ENCODE measurements around the gene NOL4L. TPM values are rescaled to one million over a fixed set of nuclear protein-coding genes. Genes with fewer than 3 reads are reported as not detected.

Gene NOL4L
- total RNA-seq, 1 donor from 2014 or later = 44.1 TPM

DNA sequence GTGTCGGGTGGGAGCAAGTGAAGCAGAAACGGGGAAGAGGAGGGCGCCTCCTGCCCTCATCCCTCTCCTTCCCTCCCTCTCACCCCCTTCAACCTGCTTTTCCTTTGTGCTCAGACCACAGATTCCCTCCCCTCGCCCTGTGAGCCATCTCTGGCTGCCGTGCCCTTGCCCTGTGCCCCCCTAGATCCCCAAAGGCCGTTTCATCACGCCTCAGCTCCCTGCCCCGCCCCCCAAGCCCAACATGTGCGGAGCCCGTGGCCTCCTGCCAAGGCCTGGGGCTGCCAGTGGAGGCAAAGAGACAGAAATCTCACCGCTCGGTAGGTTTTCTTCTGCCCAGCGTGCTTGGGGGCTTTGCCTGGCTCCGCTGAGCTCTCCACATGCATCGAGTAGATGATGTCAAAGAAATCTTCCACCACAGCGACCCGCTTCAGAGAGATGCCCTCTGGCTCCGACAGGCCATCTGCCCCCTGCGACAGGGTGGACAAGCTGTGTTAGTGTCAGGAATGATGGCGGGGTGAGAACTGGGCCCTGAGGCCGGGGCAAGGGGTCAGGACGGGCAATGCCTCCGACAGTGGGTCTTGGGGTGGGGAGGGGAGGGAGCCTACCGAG, 57.6 kb downstream of the NOL4L start:
- TF ChIP-seq, protein P1, sequence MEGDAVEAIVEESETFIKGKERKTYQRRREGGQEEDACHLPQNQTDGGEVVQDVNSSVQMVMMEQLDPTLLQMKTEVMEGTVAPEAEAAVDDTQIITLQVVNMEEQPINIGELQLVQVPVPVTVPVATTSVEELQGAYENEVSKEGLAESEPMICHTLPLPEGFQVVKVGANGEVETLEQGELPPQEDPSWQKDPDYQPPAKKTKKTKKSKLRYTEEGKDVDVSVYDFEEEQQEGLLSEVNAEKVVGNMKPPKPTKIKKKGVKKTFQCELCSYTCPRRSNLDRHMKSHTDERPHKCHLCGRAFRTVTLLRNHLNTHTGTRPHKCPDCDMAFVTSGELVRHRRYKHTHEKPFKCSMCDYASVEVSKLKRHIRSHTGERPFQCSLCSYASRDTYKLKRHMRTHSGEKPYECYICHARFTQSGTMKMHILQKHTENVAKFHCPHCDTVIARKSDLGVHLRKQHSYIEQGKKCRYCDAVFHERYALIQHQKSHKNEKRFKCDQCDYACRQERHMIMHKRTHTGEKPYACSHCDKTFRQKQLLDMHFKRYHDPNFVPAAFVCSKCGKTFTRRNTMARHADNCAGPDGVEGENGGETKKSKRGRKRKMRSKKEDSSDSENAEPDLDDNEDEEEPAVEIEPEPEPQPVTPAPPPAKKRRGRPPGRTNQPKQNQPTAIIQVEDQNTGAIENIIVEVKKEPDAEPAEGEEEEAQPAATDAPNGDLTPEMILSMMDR (conservative IDR thresholded peaks at IDR 0.05; ENCODE audit: low read depth, low read length) = no peak
- no peak for DNase-seq (ENCODE audit: low read depth)
- no peak overlapping the region for H3K4me3 ChIP-seq (ENCODE audit: low read depth, low read length)

DNA sequence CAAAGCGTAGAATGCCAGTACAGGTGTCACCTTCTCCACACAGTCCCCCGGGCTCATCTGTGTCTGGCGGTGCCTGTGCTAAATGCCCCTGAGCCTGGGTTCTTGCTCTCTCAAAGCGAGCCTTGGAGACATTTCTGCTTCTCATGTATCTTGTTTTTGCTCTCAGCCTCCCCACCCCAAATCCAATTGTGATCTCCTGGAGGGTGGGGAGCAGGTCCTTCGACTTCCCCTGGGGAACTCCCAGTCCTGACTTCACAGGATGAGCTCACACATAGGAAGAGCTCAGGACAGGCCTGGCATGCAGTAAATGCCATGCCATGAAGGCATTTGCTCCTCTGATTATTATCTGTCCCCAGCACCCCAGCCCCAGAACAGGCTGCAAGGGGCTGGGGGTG, 58.1 kb downstream of the NOL4L start:
- DNase-seq (ENCODE audit: low read depth) = no peak
- no peak overlapping the region for H3K4me3 ChIP-seq (ENCODE audit: low read depth, low read length)
- TF ChIP-seq, protein P1 (conservative IDR thresholded peaks at IDR 0.05; ENCODE audit: low read depth, low read length) = no peak

DNA sequence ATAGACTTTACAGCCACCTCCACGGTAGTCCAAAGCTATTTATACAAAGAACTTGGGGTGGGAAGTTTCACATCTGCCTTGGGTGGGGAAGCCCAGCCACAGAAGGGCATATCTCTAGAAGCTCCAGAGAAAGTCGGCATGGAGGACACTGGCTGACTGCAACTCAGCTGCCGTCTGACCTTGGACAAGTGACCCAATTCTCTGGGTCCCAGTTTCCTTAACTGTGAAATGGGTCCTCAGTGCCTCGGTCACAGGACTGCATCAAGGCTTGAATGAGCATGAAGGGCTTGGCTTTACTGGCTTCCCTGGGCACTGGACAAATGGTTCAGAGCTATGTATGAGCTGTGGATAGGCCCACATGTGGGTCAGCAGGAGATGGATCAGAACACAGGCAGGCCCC, 58.6 kb downstream of the NOL4L start:
- TF ChIP-seq, protein P1 (conservative IDR thresholded peaks at IDR 0.05; ENCODE audit: low read depth, low read length) = no peak
- no peak overlapping the region for H3K4me3 ChIP-seq (ENCODE audit: low read depth, low read length)
- DNase-seq (ENCODE audit: low read depth) = no peak

DNA sequence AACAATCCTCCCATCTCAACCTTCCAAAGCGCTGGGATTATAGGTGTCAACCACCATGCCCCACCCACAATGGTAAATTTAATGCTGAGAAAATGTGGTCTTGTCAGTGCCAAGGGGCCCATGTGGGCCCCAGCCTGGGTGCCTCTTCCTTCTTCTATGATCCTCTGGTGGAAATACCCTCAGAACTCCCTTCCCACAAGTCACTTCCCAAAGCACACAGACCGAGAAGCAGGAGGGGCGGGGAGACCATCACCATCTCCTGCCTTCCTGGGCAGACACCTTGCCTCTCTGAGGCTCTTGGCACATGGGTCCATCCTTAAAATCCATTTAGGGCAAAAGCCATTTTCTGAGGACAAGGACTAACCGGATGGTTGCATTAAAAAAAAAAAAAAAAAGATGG, 59.0 kb downstream of the NOL4L start:
- TF ChIP-seq, protein P1 (conservative IDR thresholded peaks at IDR 0.05; ENCODE audit: low read depth, low read length) = no peak
- no peak overlapping the region for H3K4me3 ChIP-seq (ENCODE audit: low read depth, low read length)
- no peak for DNase-seq (ENCODE audit: low read depth)

DNA sequence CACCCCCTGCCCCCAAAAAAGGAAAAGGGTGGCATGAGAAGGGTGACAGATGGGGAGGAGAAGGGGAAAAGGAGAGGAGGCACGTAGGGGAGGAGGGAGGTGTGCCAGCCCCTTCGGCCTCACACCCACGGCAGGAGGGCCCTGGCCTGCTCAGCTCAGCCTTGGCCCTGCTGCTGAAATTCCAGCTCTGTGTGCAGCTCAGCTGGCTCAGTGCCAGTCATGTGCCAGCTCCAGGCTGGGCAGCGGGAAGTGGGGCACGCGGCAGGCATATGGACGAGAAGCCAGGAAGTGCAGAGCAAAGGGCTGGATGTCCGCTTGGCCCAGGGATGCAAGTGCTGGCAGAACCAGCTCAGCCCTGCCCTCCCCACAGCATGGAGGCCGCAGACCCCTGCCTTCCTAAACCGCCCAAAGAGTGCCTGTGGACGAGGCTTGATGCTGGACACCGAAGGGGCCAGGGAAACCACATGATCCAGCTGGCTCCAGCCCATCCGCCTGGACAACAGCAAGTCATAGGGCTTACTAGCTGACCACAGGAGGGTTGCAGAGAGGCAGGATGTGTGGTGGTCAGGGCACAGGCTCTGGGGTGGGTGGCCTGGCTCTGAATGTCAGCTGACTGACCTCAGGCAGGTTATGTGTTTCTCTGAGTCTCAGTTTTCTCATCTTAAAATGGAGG, 60.2 kb downstream of the NOL4L start:
- no peak overlapping the region for H3K4me3 ChIP-seq (ENCODE audit: low read depth, low read length)
- TF ChIP-seq, protein P1 (conservative IDR thresholded peaks at IDR 0.05; ENCODE audit: low read depth, low read length) = no peak
- DNase-seq (ENCODE audit: low read depth) = no peak

DNA sequence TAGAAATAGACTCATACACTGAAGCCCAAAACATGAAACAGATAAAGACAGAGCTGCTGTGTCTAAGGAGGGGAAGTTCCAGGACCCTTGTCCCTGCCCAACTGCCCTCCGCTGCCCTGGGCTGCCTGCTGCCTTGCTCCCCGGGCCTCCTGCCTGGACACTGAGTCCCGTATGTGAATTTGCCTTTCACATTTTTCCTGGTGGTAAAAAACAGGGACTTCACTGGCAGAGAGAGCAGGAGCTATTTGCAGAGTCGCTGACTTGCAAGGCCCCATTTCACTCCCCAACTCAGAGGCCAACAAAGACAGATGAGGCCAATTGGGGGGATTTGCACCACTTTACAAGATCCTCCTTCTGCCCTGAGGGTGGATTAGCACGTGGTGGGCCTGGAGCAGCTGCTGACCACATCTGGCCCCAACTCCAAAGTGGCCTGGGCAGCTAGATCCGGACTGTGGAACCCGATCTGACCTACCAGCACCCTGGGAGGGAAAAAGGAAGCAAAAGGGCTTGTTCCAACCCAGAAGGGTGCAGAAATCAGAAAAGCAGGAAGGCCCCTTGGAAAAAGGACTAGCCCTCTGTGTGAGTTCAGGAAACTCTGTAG, 61.4 kb downstream of the NOL4L start:
- DNase-seq (ENCODE audit: low read depth) = no peak
- TF ChIP-seq, protein P1 (conservative IDR thresholded peaks at IDR 0.05; ENCODE audit: low read depth, low read length) = no peak

More for the DNA sequence above, 61.4 kb downstream of the NOL4L start:
- H3K4me3 ChIP-seq (ENCODE audit: low read depth, low read length) = no peak overlapping the region
